NB4 (cell line): ENCODE data around the gene TMUB2.

Experiments
- DNase-seq: peaks from one replicate; pipeline ENCODE4 v3.0.0; 2010; ENCODE audit warnings: low read depth
- H3K4me3 ChIP-seq: one replicate; pipeline ENCODE4 v1.5.1; 2011; ENCODE audit warnings: mild to moderate bottlenecking, low read depth, low read length, moderate library complexity
- MYC ChIP-seq: IDR thresholded peaks from 2 replicates; pipeline ENCODE4 v1.6.1; 2011; ENCODE audit warnings: low read depth, low read length
- POLR2A ChIP-seq: IDR thresholded peaks from 2 replicates; pipeline ENCODE4 v1.6.1; 2011; ENCODE audit warnings: mild to moderate bottlenecking; ENCODE audit not compliant: insufficient read length; ENCODE audit errors: extremely low read depth
- TF ChIP-seq, protein P1 (sequence below): IDR thresholded peaks from 2 replicates; pipeline ENCODE4 v1.6.1; 2011; ENCODE audit warnings: low read depth, low read length
- TF ChIP-seq, protein P2 (sequence below): IDR thresholded peaks from one replicate; pipeline ENCODE4 v1.5.1; 2012; ENCODE audit warnings: low read depth, low read length

Gene TMUB2

DNA sequence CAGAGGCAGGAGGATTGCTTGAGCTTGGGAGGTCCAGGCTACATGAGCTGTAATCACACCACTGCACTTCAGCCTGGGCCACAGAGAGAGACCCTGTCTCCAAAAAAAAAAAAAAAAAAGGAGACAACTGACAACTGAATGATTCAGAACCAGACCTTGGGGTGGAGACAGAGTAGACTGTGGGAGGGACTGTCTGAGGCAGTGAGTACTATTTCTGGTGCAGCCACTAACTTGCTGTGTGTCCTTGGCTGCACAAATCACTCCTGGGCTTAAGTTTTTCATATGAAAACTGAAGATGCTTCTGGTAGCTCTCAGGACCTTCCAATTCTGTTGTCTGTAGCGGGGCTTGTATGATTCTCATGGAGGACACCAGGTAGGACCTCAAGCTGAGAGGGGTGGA is 10.5 kb upstream of the TMUB2 start:
- no peak overlapping the region for H3K4me3 ChIP-seq
- TF ChIP-seq MYC (no peak), POLR2A (no peak)
- TF ChIP-seq, protein P1, sequence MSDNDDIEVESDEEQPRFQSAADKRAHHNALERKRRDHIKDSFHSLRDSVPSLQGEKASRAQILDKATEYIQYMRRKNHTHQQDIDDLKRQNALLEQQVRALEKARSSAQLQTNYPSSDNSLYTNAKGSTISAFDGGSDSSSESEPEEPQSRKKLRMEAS, result no peak
- TF ChIP-seq, protein P2, sequence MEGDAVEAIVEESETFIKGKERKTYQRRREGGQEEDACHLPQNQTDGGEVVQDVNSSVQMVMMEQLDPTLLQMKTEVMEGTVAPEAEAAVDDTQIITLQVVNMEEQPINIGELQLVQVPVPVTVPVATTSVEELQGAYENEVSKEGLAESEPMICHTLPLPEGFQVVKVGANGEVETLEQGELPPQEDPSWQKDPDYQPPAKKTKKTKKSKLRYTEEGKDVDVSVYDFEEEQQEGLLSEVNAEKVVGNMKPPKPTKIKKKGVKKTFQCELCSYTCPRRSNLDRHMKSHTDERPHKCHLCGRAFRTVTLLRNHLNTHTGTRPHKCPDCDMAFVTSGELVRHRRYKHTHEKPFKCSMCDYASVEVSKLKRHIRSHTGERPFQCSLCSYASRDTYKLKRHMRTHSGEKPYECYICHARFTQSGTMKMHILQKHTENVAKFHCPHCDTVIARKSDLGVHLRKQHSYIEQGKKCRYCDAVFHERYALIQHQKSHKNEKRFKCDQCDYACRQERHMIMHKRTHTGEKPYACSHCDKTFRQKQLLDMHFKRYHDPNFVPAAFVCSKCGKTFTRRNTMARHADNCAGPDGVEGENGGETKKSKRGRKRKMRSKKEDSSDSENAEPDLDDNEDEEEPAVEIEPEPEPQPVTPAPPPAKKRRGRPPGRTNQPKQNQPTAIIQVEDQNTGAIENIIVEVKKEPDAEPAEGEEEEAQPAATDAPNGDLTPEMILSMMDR, result no peak
- DNase-seq, result no peak

DNA sequence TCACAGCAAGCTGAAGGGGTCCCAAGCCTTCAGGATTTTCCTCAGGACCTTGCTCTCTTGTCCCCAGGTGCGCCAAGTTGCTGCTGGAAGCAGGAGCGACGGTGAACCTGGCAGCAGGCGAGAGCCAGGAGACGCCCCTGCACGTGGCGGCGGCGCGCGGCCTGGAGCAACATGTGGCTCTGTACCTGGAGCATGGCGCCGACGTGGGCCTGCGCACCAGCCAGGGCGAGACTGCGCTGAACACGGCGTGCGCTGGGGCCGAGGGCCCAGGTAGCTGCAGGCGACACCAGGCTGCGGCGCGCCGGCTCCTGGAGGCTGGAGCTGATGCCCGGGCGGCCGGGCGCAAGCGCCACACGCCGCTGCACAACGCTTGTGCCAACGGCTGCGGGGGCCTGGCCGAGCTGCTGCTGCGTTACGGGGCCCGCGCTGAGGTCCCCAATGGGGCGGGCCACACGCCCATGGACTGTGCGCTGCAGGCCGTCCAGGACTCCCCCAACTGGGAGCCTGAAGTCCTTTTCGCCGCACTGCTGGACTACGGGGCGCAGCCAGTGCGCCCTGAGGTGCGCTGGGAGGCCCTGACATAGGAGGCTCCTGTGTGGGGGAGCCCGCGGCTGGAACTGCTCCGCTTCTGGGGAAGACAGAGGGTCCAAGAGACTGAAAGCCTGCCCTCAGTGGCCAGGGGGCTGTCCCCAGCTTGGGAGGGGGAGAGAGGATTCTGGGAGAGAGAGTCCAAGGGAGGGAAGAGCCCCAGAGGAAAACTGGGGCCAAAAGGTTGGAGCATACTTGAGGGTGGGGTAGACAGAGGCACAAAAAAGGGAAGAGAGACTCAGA is 9.9 kb upstream of the TMUB2 start:
- H3K4me3 ChIP-seq, result no peak overlapping the region
- no peak for DNase-seq
- TF ChIP-seq, protein P2, result no peak
- TF ChIP-seq, protein P1, result no peak
- no peak for TF ChIP-seq POLR2A
- no peak for TF ChIP-seq MYC

DNA sequence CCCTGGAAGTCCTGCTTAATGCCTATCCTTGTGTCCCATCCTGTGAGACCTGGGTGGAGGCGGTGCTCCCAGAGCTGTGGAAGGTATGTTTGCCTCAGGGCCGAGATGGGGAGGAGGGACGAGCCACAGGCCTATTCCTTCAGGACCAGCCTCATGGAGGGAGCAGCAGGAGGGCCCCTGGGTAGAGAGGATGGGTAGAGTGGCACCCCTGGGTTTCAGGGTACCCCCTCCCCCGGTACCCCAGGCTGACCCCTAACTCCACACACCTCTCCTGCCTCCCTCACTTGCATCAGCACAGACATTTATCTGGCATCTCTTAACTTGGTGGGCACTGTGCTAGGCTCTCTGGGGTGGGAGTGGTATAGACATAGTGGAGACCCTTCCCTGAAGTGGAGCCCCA is 9.1 kb upstream of the TMUB2 start:
- TF ChIP-seq POLR2A, result no peak
- TF ChIP-seq MYC, result no peak
- TF ChIP-seq, protein P2, result no peak
- TF ChIP-seq, protein P1, result no peak
- DNase-seq, result no peak
- H3K4me3 ChIP-seq, result no peak overlapping the region

DNA sequence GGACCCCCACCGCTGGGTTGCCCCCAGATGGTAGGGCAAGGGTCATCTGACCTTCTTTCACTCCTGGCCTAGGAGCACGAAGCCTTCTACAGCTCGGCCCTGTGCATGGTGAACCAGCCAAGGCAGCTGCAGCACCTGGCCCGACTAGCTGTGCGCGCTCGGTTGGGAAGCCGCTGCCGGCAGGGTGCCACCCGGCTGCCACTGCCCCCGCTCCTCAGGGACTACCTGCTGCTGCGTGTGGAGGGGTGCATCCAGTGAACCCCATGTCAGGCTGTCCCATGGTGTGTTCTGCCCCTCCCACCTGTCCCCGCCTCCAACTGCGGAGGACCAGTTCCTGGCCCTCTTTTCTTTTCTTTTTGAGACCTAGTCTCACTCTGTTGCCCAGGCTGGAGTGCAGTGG is 8.6 kb upstream of the TMUB2 start:
- DNase-seq, result no peak
- TF ChIP-seq, protein P2, result no peak
- no peak for TF ChIP-seq MYC
- TF ChIP-seq, protein P1, result no peak
- H3K4me3 ChIP-seq, result no peak overlapping the region

DNA sequence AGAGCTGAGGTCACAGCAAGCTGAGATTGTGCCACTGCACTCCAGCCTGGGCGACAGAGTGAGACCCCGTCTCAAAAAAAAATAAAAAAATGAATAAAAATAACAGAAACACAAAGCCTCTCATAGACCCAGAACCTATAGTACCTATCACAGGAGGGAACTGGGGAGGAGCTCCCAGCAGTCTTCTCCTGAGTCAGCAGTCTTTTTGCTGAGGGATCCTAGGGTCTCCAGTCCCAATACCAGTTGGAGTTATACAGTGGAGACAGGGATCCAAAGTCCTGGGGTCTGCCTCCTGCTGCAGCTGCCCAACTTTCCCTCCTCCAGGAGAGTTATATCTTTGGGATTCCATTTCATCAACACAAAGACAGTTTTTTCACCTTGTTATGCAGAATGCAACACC is 3.7 kb upstream of the TMUB2 start:
- no peak for DNase-seq
- TF ChIP-seq, protein P1, result no peak
- TF ChIP-seq MYC (no peak), POLR2A (no peak)
- TF ChIP-seq, protein P2, result no peak
- no peak overlapping the region for H3K4me3 ChIP-seq

DNA sequence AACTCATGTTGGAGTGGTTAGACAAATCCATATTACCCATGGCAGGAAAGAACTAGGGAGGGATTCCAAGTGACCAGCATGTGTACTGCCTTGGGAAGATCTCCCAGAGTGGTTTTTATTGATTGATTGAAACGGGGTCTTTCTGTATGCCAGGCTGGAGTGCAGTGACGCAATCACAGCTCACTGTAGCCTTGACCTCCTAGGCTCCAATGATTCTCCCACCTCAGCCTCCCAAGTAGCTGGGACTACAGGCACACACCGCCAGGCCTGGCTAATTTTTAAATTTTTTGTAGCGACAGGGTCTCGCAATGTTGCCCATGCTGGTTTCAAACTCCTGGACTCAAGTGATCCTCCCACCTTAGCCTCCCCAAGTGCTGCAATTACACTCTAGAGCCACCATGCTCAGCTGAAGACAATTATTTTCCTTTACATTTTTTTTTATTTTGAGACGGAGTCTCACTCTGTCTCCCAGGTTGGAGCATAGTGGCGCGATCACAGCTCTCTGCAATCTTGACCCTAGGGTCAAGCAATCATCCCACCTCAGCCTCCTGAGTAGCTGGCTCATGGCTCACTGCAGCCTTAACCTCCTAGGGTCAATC is 2.5 kb upstream of the TMUB2 start:
- no peak for DNase-seq
- no peak overlapping the region for H3K4me3 ChIP-seq
- TF ChIP-seq, protein P1, result no peak
- TF ChIP-seq POLR2A, result no peak
- TF ChIP-seq MYC, result no peak
- TF ChIP-seq, protein P2, result no peak
